ENCODE results near the gene TSPEAR.

Gene TSPEAR

GRCh38 chr21:44741921-44742320 lies 30.5 kb upstream of the TSPEAR start:
- TF ChIP-seq TAF1 (IDR thresholded peaks at IDR 0.05; ENCODE audit: borderline replicate concordance, insufficient read depth, low read length) (no peak), SIN3A (IDR thresholded peaks at IDR 0.05; ENCODE audit: borderline replicate concordance, insufficient read depth, low read length) (no peak), FOXP2 (optimal IDR thresholded peaks at IDR 0.05; ENCODE audit: borderline replicate concordance, extremely low read depth, extremely low read length, insufficient read depth) (no peak), POLR2AphosphoS5 (IDR thresholded peaks at IDR 0.05; ENCODE audit: low read depth, low read length) (no peak)
- TF ChIP-seq, protein P1, sequence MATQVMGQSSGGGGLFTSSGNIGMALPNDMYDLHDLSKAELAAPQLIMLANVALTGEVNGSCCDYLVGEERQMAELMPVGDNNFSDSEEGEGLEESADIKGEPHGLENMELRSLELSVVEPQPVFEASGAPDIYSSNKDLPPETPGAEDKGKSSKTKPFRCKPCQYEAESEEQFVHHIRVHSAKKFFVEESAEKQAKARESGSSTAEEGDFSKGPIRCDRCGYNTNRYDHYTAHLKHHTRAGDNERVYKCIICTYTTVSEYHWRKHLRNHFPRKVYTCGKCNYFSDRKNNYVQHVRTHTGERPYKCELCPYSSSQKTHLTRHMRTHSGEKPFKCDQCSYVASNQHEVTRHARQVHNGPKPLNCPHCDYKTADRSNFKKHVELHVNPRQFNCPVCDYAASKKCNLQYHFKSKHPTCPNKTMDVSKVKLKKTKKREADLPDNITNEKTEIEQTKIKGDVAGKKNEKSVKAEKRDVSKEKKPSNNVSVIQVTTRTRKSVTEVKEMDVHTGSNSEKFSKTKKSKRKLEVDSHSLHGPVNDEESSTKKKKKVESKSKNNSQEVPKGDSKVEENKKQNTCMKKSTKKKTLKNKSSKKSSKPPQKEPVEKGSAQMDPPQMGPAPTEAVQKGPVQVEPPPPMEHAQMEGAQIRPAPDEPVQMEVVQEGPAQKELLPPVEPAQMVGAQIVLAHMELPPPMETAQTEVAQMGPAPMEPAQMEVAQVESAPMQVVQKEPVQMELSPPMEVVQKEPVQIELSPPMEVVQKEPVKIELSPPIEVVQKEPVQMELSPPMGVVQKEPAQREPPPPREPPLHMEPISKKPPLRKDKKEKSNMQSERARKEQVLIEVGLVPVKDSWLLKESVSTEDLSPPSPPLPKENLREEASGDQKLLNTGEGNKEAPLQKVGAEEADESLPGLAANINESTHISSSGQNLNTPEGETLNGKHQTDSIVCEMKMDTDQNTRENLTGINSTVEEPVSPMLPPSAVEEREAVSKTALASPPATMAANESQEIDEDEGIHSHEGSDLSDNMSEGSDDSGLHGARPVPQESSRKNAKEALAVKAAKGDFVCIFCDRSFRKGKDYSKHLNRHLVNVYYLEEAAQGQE (IDR thresholded peaks at IDR 0.05; ENCODE audit: insufficient read depth in 1 of 2, low read depth in 2 of 2, low read length in 2 of 2): no peak

DNA sequence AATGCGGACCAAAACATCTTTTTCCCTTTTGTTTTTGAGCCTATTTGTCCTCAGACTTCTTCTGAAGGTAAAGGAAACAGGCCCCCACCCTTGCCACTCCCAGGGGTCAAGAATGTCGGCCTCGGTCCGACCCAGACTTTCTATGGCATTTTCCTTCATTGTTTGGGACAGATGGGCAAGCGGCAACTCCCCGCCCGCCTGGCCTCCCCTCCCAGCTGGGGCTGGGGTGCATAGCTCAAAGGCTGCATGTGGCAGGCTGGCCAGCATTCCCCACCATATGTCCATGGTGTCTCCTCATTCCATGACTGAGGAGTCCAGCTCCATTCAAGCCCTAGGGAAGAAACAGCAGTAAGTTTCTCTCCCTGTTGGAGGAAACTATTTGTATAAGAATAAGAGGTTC lies 29.4 kb upstream of the TSPEAR start:
- no peak for TF ChIP-seq POLR2AphosphoS5 (IDR thresholded peaks at IDR 0.05; ENCODE audit: low read depth, low read length)
- no peak for TF ChIP-seq FOXP2 (optimal IDR thresholded peaks at IDR 0.05; ENCODE audit: borderline replicate concordance, extremely low read depth, extremely low read length, insufficient read depth)
- TF ChIP-seq, protein P1 (IDR thresholded peaks at IDR 0.05; ENCODE audit: insufficient read depth in 1 of 2, low read depth in 2 of 2, low read length in 2 of 2): no peak
- no peak for TF ChIP-seq SIN3A (IDR thresholded peaks at IDR 0.05; ENCODE audit: borderline replicate concordance, insufficient read depth, low read length)
- no peak for TF ChIP-seq TAF1 (IDR thresholded peaks at IDR 0.05; ENCODE audit: borderline replicate concordance, insufficient read depth, low read length)

- TF ChIP-seq, protein P1 (IDR thresholded peaks at IDR 0.05; ENCODE audit: insufficient read depth in 1 of 2, low read depth in 2 of 2, low read length in 2 of 2): no peak
These were observed 27.9 kb upstream of the TSPEAR start for GRCh38 chr21:44739316-44739715.

- TF ChIP-seq, protein P1 (IDR thresholded peaks at IDR 0.05; ENCODE audit: insufficient read depth in 1 of 2, low read depth in 2 of 2, low read length in 2 of 2): no peak
- TF ChIP-seq SIN3A (IDR thresholded peaks at IDR 0.05; ENCODE audit: borderline replicate concordance, insufficient read depth, low read length) (no peak), POLR2AphosphoS5 (IDR thresholded peaks at IDR 0.05; ENCODE audit: low read depth, low read length) (no peak)
These were observed 27.2 kb upstream of the TSPEAR start for GRCh38 chr21:44738621-44739020.

GRCh38 chr21:44737706-44738354 lies 26.5 kb upstream of the TSPEAR start:
- TF ChIP-seq TAF1 (IDR thresholded peaks at IDR 0.05; ENCODE audit: borderline replicate concordance, insufficient read depth, low read length): no peak
- TF ChIP-seq SIN3A (IDR thresholded peaks at IDR 0.05; ENCODE audit: borderline replicate concordance, insufficient read depth, low read length): no peak
- TF ChIP-seq, protein P1 (IDR thresholded peaks at IDR 0.05; ENCODE audit: insufficient read depth in 1 of 2, low read depth in 2 of 2, low read length in 2 of 2): no peak
- no peak for TF ChIP-seq POLR2AphosphoS5 (IDR thresholded peaks at IDR 0.05; ENCODE audit: low read depth, low read length)
- TF ChIP-seq FOXP2 (optimal IDR thresholded peaks at IDR 0.05; ENCODE audit: borderline replicate concordance, extremely low read depth, extremely low read length, insufficient read depth): no peak

Measured in PFSK-1 (cell line).